Neural cell (in vitro differentiated cells): ENCODE data around the gene MACF1. TPM values are rescaled to one million over a fixed set of nuclear protein-coding genes. Genes with fewer than 3 reads are reported as not detected.

Experiments used
- H2AFZ ChIP-seq: fragments of 200-600, 300-800 bp; sonication (generic), shearing (Covaris generic); 2 replicates; pipeline ENCODE4 v1.6.0; 2014; ENCODE audit warnings: low read depth, mild to moderate bottlenecking, antibody characterized with exemption, low read length, moderate library complexity
- H3F3A ChIP-seq: fragments of 200-600 bp; shearing (Covaris generic); 2 replicates; pipeline ENCODE4 v1.6.1; 2016; ENCODE audit warnings: mild to moderate bottlenecking, moderate library complexity, mixed read lengths, antibody characterized with exemption, low read length; ENCODE audit not compliant: insufficient read depth, poor library complexity, severe bottlenecking
- H3K27ac ChIP-seq: fragments of 200-600, 300-800 bp; sonication (generic), shearing (Covaris generic); 2 replicates; pipeline ENCODE4 v1.5.1; 2014; ENCODE audit warnings: mild to moderate bottlenecking, low read length, moderate library complexity
- H3K27me3 ChIP-seq: fragments of 300-800, 200-600 bp; sonication (generic), shearing (Covaris generic); 2 replicates; pipeline ENCODE4 v1.6.0; 2014; ENCODE audit warnings: mild to moderate bottlenecking, low read depth, low read length, moderate library complexity; ENCODE audit not compliant: insufficient read depth
- H3K36me3 ChIP-seq: fragments of 300-800, 200-600 bp; sonication (generic), shearing (Covaris generic); 2 replicates; pipeline ENCODE4 v1.5.1; 2014; ENCODE audit warnings: mild to moderate bottlenecking, antibody characterized with exemption, low read length, moderate library complexity; ENCODE audit not compliant: insufficient read depth
- H3K4me2 ChIP-seq: fragments of 300-800, 200-600 bp; sonication (generic), shearing (Covaris generic); 2 replicates; pipeline ENCODE4 v1.6.0; 2014; ENCODE audit warnings: mild to moderate bottlenecking, low read length
- H3K4me3 ChIP-seq: fragments of 300-800, 200-600 bp; sonication (generic), shearing (Covaris generic); 2 replicates; pipeline ENCODE4 v1.5.1; 2014; ENCODE audit warnings: mild to moderate bottlenecking, low read length, moderate library complexity
- H3K79me2 ChIP-seq: fragments of 200-600 bp; shearing (Covaris generic); replicated peaks from 2 replicates; pipeline ENCODE4 v1.6.0; 2014; ENCODE audit warnings: mild to moderate bottlenecking, low read length, moderate library complexity; ENCODE audit not compliant: insufficient read depth
- H3K9ac ChIP-seq: fragments of 300-800, 200-600 bp; sonication (generic), shearing (Covaris generic); 2 replicates; pipeline ENCODE4 v1.6.1; 2016; ENCODE audit warnings: mild to moderate bottlenecking, low read length, mixed read lengths
- H3K9me2 ChIP-seq: fragments of 200-600 bp; shearing (Covaris generic); 2 replicates; pipeline ENCODE4 v1.6.1; 2016; ENCODE audit warnings: mild to moderate bottlenecking, low read length, mixed read lengths; ENCODE audit not compliant: insufficient read depth
- H3K9me3 ChIP-seq: fragments of 200-600, 300-800 bp; sonication (generic), shearing (Covaris generic); 2 replicates; pipeline ENCODE4 v1.6.1; 2016; ENCODE audit warnings: mild to moderate bottlenecking, mixed run types, low read length, moderate library complexity, mixed read lengths
- H4K20me1 ChIP-seq: fragments of 200-600 bp; shearing (Covaris generic); 2 replicates; pipeline ENCODE4 v1.6.1; 2016; ENCODE audit warnings: mild to moderate bottlenecking, mixed run types; ENCODE audit not compliant: insufficient read depth
- EP300 ChIP-seq: fragments of 450-650 bp; conservative IDR thresholded peaks from 2 replicates; pipeline ENCODE4 v1.6.1; 2014; ENCODE audit warnings: antibody characterized with exemption, mild to moderate bottlenecking, moderate library complexity; ENCODE audit not compliant: poor library complexity, severe bottlenecking
- EZH2 ChIP-seq: fragments of 200-600, 300-800 bp; shearing (Covaris generic), sonication (generic); IDR thresholded peaks from 2 replicates; pipeline ENCODE4 v1.6.1; 2014; ENCODE audit warnings: antibody characterized with exemption, low read length, borderline replicate concordance, mild to moderate bottlenecking; ENCODE audit not compliant: insufficient read depth, poor library complexity, severe bottlenecking
- MXI1 ChIP-seq: fragments of 450-650 bp; conservative IDR thresholded peaks from 2 replicates; pipeline ENCODE4 v1.6.1; 2014; ENCODE audit warnings: antibody characterized with exemption, mild to moderate bottlenecking; ENCODE audit not compliant: poor library complexity, severe bottlenecking
- POLR2AphosphoS5 ChIP-seq: IDR thresholded peaks from 2 replicates; pipeline ENCODE4 v1.6.1; 2012
- RAD21 ChIP-seq: fragments of 450-650 bp; conservative IDR thresholded peaks from 2 replicates; pipeline ENCODE4 v1.6.1; 2014; ENCODE audit warnings: antibody characterized with exemption, mild to moderate bottlenecking, moderate library complexity
- REST ChIP-seq: IDR thresholded peaks from 2 replicates; pipeline ENCODE4 v1.6.1; 2012; ENCODE audit warnings: borderline replicate concordance
- SMC3 ChIP-seq: fragments of 450-650 bp; conservative IDR thresholded peaks from 2 replicates; pipeline ENCODE4 v1.6.1; 2014; ENCODE audit warnings: antibody characterized with exemption, mild to moderate bottlenecking, moderate library complexity; ENCODE audit not compliant: poor library complexity
- TAF1 ChIP-seq: IDR thresholded peaks from 2 replicates; pipeline ENCODE4 v1.6.1; 2012; ENCODE audit warnings: low read depth
- polyA plus RNA-seq: library from polyadenylated mRNA; depleted of rRNA; stranded (reverse); fragments of >200 nt; gene quantifications from 2 replicates; pipeline ENCODE4 v1.2.3, GENCODE V29; 2014
- TF ChIP-seq, protein P1 (sequence below): fragments of 450-650 bp; IDR thresholded peaks from 2 replicates; pipeline ENCODE4 v1.5.1; 2014; ENCODE audit warnings: antibody characterized with exemption, mild to moderate bottlenecking, moderate library complexity; ENCODE audit not compliant: poor library complexity, severe bottlenecking

Gene MACF1
- polyA plus RNA-seq, 1 donor from 2014 or later = 176 TPM

DNA sequence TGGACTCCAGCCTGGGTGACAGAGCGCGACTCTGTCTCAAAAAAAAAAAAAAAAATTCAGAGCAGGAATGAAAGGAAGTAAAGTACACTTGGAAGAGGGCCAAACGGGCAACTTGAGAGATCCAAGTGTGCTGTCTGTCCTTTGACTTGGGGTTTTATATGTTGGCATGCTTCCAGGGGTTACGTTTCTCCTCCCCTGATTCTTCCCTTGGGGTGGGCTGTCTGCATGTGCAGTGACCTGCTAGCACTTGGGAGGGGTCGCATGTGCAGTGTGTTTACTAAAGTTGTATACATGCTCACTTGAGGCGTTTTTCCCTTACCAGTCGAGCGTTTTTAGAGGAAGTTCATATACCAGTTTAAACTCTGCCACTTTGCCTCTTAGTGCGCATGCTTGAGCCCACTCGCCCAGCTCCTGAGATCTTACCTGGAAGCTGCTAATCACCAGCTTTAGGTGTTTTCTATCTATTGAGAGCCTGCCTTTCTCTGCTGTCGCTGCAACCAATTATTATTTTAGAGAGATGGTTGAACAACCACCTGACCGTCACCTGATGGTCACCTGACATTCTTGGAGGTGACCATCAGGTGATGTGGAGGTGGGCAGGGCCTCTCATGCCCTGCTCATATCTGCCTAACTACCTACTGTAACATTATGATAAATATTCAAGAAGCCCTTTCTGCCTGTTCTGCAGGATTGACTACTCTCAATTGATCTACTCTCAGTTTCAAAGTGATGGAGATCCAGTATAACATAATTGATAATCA, 140.1 kb downstream of the MACF1 start:
- Histone ChIP-seq H3K4me2 (no peak overlapping the region), H2AFZ (no peak overlapping the region), H3F3A (no peaks in the 10 kb centered on the region), H3K4me3 (no peak overlapping the region), H3K9ac (no peak overlapping the region), H4K20me1 (no peaks in the 10 kb centered on the region), H3K27ac (no peak overlapping the region), H3K36me3 (peaks cover 31% of the 10 kb centered on the region), H3K9me2 (no peaks in the 10 kb centered on the region), H3K27me3 (no peaks in the 10 kb centered on the region), H3K79me2 (peaks cover 4% of the 10 kb centered on the region), H3K9me3 (no peaks in the 10 kb centered on the region)
- TF ChIP-seq SMC3 (no peak), MXI1 (no peak), REST (no peak), EZH2 (no peak), TAF1 (no peak), EP300 (no peak), RAD21 (no peak), POLR2AphosphoS5 (no peak)
- TF ChIP-seq, protein P1, sequence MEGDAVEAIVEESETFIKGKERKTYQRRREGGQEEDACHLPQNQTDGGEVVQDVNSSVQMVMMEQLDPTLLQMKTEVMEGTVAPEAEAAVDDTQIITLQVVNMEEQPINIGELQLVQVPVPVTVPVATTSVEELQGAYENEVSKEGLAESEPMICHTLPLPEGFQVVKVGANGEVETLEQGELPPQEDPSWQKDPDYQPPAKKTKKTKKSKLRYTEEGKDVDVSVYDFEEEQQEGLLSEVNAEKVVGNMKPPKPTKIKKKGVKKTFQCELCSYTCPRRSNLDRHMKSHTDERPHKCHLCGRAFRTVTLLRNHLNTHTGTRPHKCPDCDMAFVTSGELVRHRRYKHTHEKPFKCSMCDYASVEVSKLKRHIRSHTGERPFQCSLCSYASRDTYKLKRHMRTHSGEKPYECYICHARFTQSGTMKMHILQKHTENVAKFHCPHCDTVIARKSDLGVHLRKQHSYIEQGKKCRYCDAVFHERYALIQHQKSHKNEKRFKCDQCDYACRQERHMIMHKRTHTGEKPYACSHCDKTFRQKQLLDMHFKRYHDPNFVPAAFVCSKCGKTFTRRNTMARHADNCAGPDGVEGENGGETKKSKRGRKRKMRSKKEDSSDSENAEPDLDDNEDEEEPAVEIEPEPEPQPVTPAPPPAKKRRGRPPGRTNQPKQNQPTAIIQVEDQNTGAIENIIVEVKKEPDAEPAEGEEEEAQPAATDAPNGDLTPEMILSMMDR = no peak

DNA sequence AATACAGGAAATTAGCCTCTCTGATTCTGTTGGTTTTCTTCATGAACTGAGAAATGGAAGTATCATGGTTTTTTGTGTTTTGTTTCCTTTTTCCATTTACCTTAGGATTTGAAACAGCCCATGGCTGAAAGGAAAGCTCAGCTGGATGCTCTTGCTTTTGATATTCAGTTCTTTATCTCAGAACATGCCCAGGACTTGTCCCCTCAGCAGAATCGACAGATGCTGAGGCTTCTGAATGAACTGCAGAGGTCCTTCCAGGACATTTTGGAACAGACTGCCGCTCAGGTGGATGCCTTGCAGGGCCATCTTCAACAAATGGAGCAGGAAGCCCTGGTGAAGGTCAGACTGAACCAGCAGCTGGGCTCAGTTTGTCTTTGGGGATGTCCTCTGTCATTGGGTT, 142.4 kb downstream of the MACF1 start:
- no peaks in the 10 kb centered on the region for H3F3A ChIP-seq
- H3K4me2 ChIP-seq = no peak overlapping the region

More for the DNA sequence above, 142.4 kb downstream of the MACF1 start:
- H3K9me2 ChIP-seq = no peaks in the 10 kb centered on the region
- peaks cover 32% of the 10 kb centered on the region for H3K36me3 ChIP-seq
- H3K27me3 ChIP-seq = no peaks in the 10 kb centered on the region
- TF ChIP-seq, protein P1 = no peak
- TF ChIP-seq EZH2 (no peak), EP300 (no peak), REST (no peak), TAF1 (no peak), POLR2AphosphoS5 (no peak), MXI1 (no peak), RAD21 (no peak), SMC3 (no peak)
- H3K79me2 ChIP-seq = peaks cover 4% of the 10 kb centered on the region
- H2AFZ ChIP-seq = no peak overlapping the region
- no peak overlapping the region for H3K4me3 ChIP-seq
- H3K27ac ChIP-seq = no peak overlapping the region
- no peaks in the 10 kb centered on the region for H4K20me1 ChIP-seq
- H3K9me3 ChIP-seq = no peaks in the 10 kb centered on the region
- no peak overlapping the region for H3K9ac ChIP-seq
